Right cardiac atrium (tissue), 5 donors: Measurements from ENCODE around the gene FOXN4. TPM values are rescaled to one million over a fixed set of nuclear protein-coding genes. Genes with fewer than 3 reads are reported as not detected.
"Not testable (repeated sequence)": the region's sequence is repeated elsewhere in the genome, so short reads cannot be mapped to it uniquely, and the experiment has no call there.

Experiments
- ATAC-seq, 2 donors: fragments of 200-7000 bp; cut with Tn5 transposase; one replicate each; pipeline versions ENCODE4 v1.8.0 to v1.9.1; 2020; ENCODE audit warnings: moderate library complexity in 2 of 2, mild to moderate bottlenecking in 1 of 2
- DNase-seq, 3 donors: peaks; one replicate each; pipeline ENCODE4 v3.0.0-alpha.2; 2020
- H3K27ac ChIP-seq: one replicate; pipeline ENCODE4 v1.5.1; 2013; ENCODE audit warnings: mild to moderate bottlenecking, low read length, control low read depth, moderate library complexity
- H3K27me3 ChIP-seq: one replicate; pipeline ENCODE4 v1.6.1; 2013; ENCODE audit not compliant: control insufficient read depth, insufficient read depth
- H3K4me1 ChIP-seq: one replicate; pipeline ENCODE4 v1.6.1; 2013; ENCODE audit warnings: low read length; ENCODE audit not compliant: control insufficient read depth, insufficient read depth
- H3K4me3 ChIP-seq: one replicate; pipeline ENCODE4 v1.5.1; 2013; ENCODE audit warnings: low read length, control low read depth
- H3K9me3 ChIP-seq: one replicate; pipeline ENCODE4 v1.6.1; 2013; ENCODE audit warnings: low read length; ENCODE audit not compliant: control insufficient read depth
- WGBS: extraction: QIAGEN DNeasy Blood & Tissue Kit; methylation state at CpG from one replicate; pipeline ENCODE4 v1.1.7; 2013; 5-methylcytosine and 5-hydroxymethylcytosine counted together
- intact Hi-C, 4 donors: fragments of 100-400 bp; cut with DNase I; formaldehyde crosslinking; loops; one replicate each; pipeline versions ENCODE4 v1.11.0 to v1.14.0; 2022 to 2023
- polyA plus RNA-seq: library from polyadenylated mRNA; stranded (reverse); fragments of 200-250 nt; gene quantifications from one replicate; pipeline ENCODE4 v1.2.3, GENCODE V29; 2013
- total RNA-seq, 4 donors: library from RNA; stranded (reverse); fragmentation: NEBNext Ultra II Directional; extraction: Animal tissue kit (Norgen Biotek cat#: 25700); gene quantifications; one replicate each; pipeline ENCODE4 v1.2.1, GENCODE V29; 2021
- donor health status: healthy with polysubstance abuse.
- donor health status: DM: no; HTN: yes; CAD: no.
- donor health status: DM: no; HTN: no; CAD: no.
- donor health status: DM: no; HTN: yes; CAD: no; lungs with severe emphysema.
- donor health status: DM: yes; HTN: yes; CAD: no.

Gene FOXN4
- total and polyA plus RNA-seq, 5 donors, result not detected

GRCh38 chr12:109334887-109335286, 25.8 kb upstream of the FOXN4 start:
- ATAC-seq, result no peak
- H3K9me3 ChIP-seq, result no peaks in the 10 kb centered on the region
- no peak overlapping the region for H3K4me3 ChIP-seq
- no peak for DNase-seq
- peaks cover 2% of the 10 kb centered on the region for H3K4me1 ChIP-seq
- intact Hi-C loops, result no loop called here
- WGBS, result 95% methylated on average over 2 of the region's 2 CpGs
- no peak overlapping the region for H3K27ac ChIP-seq
- no peaks in the 10 kb centered on the region for H3K27me3 ChIP-seq

- H3K4me3 ChIP-seq, result no peak overlapping the region
- WGBS, result 41% methylated on average over 7 of the region's 7 CpGs
- no peaks in the 10 kb centered on the region for H3K27me3 ChIP-seq
- intact Hi-C loops, result no loop called here
- H3K9me3 ChIP-seq, result no peaks in the 10 kb centered on the region
- DNase-seq (no peak), ATAC-seq (no peak)
- peaks cover 2% of the 10 kb centered on the region for H3K4me1 ChIP-seq
- H3K27ac ChIP-seq, result no peak overlapping the region
Measured at GRCh38 chr12:109331301-109331952, 22.3 kb upstream of the FOXN4 start.

- 85% methylated on average over 16 of the region's 16 CpGs for WGBS
- ATAC-seq, result no peak
- intact Hi-C loops, result no loop called here
Measured at GRCh38 chr12:109330282-109331230, 21.5 kb upstream of the FOXN4 start.

GRCh38 chr12:109329686-109330085, 20.6 kb upstream of the FOXN4 start:
- H3K9me3 ChIP-seq, result no peaks in the 10 kb centered on the region
- DNase-seq (no peak), ATAC-seq (no peak)
- 63% methylated on average over 7 of the region's 7 CpGs for WGBS
- intact Hi-C loops, result no loop called here
- H3K4me3 ChIP-seq, result no peak overlapping the region
- H3K4me1 ChIP-seq, result peaks cover 2% of the 10 kb centered on the region
- no peaks in the 10 kb centered on the region for H3K27me3 ChIP-seq
- no peak overlapping the region for H3K27ac ChIP-seq

More at GRCh38 chr12:109330282-109331230, 21.5 kb upstream of the FOXN4 start:
- Histone ChIP-seq H3K4me3 (no peak overlapping the region), H3K9me3 (no peaks in the 10 kb centered on the region), H3K4me1 (peaks cover 2% of the 10 kb centered on the region), H3K27me3 (no peaks in the 10 kb centered on the region), H3K27ac (no peak overlapping the region)
- DNase-seq, result no peak

- DNase-seq (no peak), ATAC-seq (no peak)
- Histone ChIP-seq H3K4me1 (peaks cover 2% of the 10 kb centered on the region), H3K27me3 (no peaks in the 10 kb centered on the region), H3K4me3 (no peak overlapping the region), H3K27ac (no peak overlapping the region), H3K9me3 (no peaks in the 10 kb centered on the region)
- intact Hi-C loops, result no loop called here
- WGBS, result 90% methylated on average over 3 of the region's 3 CpGs
Measured at GRCh38 chr12:109329003-109329402, 19.9 kb upstream of the FOXN4 start.

DNA sequence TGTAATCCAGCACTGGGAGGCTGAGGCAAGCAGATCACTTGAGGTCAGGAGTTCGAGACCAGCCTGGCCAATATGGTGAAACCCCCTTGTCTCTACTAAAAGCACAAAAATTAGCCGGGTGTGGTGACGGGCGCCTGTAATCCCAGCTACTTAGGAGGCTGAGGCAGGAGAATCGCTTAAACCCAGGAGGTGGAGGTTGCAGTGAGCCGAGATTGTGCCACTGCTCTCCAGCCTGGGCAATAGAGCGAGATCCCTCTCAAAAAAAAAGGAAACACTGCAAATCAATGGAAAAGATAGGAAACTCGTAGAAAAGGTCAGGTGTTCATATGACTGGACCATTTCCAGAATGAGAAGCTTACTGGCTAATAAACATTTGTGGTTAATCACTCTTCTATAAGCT, 12.2 kb upstream of the FOXN4 start:
- not testable (repeated sequence) for H3K27me3 ChIP-seq

GRCh38 chr12:109310247-109311125, 1.4 kb upstream of the FOXN4 start:
- H3K27me3 ChIP-seq, result no peaks in the 10 kb centered on the region
- DNase-seq, result no peak
- no peaks in the 10 kb centered on the region for H3K4me1 ChIP-seq
- 9% methylated on average over 33 of the region's 33 CpGs for WGBS
- no peak for ATAC-seq
- H3K9me3 ChIP-seq, result no peaks in the 10 kb centered on the region
- intact Hi-C loops, result no loop called here
- no peak overlapping the region for H3K27ac ChIP-seq
- H3K4me3 ChIP-seq, result peak overlapping the region; percentile 78

More for the DNA sequence above, 12.2 kb upstream of the FOXN4 start:
- intact Hi-C loops, H3K9me3 ChIP-seq, H3K27ac ChIP-seq, ATAC-seq, H3K4me1 ChIP-seq, DNase-seq, H3K4me3 ChIP-seq: not testable (repeated sequence)
- WGBS, result 90% methylated on average over 8 of the region's 8 CpGs

- peak; percentile 39 to 59 for ATAC-seq
- WGBS, result under 1% methylated on average over 98 of the region's 99 CpGs
- no peaks in the 10 kb centered on the region for H3K27me3 ChIP-seq
- no peak overlapping the region for H3K27ac ChIP-seq
- H3K4me3 ChIP-seq, result peak overlapping the region; percentile 78
- H3K9me3 ChIP-seq, result no peaks in the 10 kb centered on the region
- intact Hi-C loops, result no loop called here
- no peaks in the 10 kb centered on the region for H3K4me1 ChIP-seq
- DNase-seq, result no peak
Measured at GRCh38 chr12:109309381-109310246, 530 bp upstream of the FOXN4 start.

- H3K4me1 ChIP-seq, result no peaks in the 10 kb centered on the region
- DNase-seq, result no peak
- intact Hi-C loops, result no loop called here
- no peaks in the 10 kb centered on the region for H3K27me3 ChIP-seq
- no peak for ATAC-seq
- WGBS, result 62% methylated on average over 9 of the region's 9 CpGs
- H3K4me3 ChIP-seq, result no peak overlapping the region
- H3K27ac ChIP-seq, result no peak overlapping the region
- H3K9me3 ChIP-seq, result no peaks in the 10 kb centered on the region
Measured at GRCh38 chr12:109307051-109307450, 2.0 kb downstream of the FOXN4 start.

GRCh38 chr12:109305547-109305946, 3.5 kb downstream of the FOXN4 start:
- DNase-seq (no peak), ATAC-seq (no peak)
- 77% methylated on average over 6 of the region's 6 CpGs for WGBS
- no peak overlapping the region for H3K27ac ChIP-seq
- no peak overlapping the region for H3K4me3 ChIP-seq
- no peaks in the 10 kb centered on the region for H3K4me1 ChIP-seq
- no peaks in the 10 kb centered on the region for H3K9me3 ChIP-seq
- intact Hi-C loops, result no loop called here
- no peaks in the 10 kb centered on the region for H3K27me3 ChIP-seq
